SK-N-SH (cell line): ENCODE measurements around the gene SLC38A3.

Experiments used
- CTCF ChIP-seq: fragments of 200-600 bp; sonication (generic); IDR thresholded peaks from 2 replicates; pipeline ENCODE4 v1.6.1; 2017; ENCODE audit warnings: antibody characterized with exemption, mild to moderate bottlenecking, moderate library complexity
- EP300 ChIP-seq, 2 experiments: IDR thresholded peaks; 2 replicates each; pipeline versions ENCODE4 v1.4.0 to v1.6.1; 2012; ENCODE audit warnings: borderline replicate concordance in 1 of 2, low read depth in 1 of 2, low read length in 1 of 2
- EZH2phosphoT487 ChIP-seq: fragments of 200-600 bp; sonication (generic); IDR thresholded peaks from 2 replicates; pipeline ENCODE4 v1.6.1; 2017; ENCODE audit warnings: low read depth, mixed run types, mild to moderate bottlenecking, antibody characterized with exemption, moderate library complexity, borderline replicate concordance
- FOXM1 ChIP-seq: IDR thresholded peaks from 2 replicates; pipeline ENCODE4 v1.4.0; 2012; ENCODE audit warnings: low read depth, mild to moderate bottlenecking
- JUND ChIP-seq: IDR thresholded peaks from 2 replicates; pipeline ENCODE4 v1.4.0; 2012
- SIN3A ChIP-seq: IDR thresholded peaks from 2 replicates; pipeline ENCODE4 v1.6.1; 2012; ENCODE audit warnings: low read depth, mild to moderate bottlenecking, low read length, moderate library complexity, borderline replicate concordance

- TF ChIP-seq CTCF (no peak), EZH2phosphoT487 (no peak), SIN3A (no peak), EP300 (IDR thresholded peaks at IDR 0.05; ENCODE audit: borderline replicate concordance in 1 of 2, low read depth in 1 of 2, low read length in 1 of 2) (no peak), FOXM1 (no peak), JUND (no peak)
These were observed 14.0 kb upstream of the SLC38A3 start, which contains the start of gene GNAT1 for GRCh38 chr3:50190936-50191660.
